Colon (tissue), 2 donors: ENCODE data around the gene SLC38A3.
"Not testable (repeated sequence)": the region's sequence is repeated elsewhere in the genome, so short reads cannot be mapped to it uniquely, and the experiment has no call there.

Experiments
- FAIRE-seq: peaks from 2 replicates; lab custom pipeline; 2012; peaks lifted over from hg19 to GRCh38; lab: Jason Lieb, UNC
- donor health status: control.
- donor health status: control.

Gene SLC38A3

GRCh38 chr3:50254577-50255250 is 49.6 kb downstream of the SLC38A3 start:
- no peak for FAIRE-seq

GRCh38 chr3:50255251-50255615 is 50.2 kb downstream of the SLC38A3 start:
- no peak for FAIRE-seq

GRCh38 chr3:50256978-50257890 is 52.2 kb downstream of the SLC38A3 start:
- no peak for FAIRE-seq

- FAIRE-seq, result no peak
Observed at GRCh38 chr3:50258029-50258680, 53.1 kb downstream of the SLC38A3 start.

- FAIRE-seq, result no peak
Observed at GRCh38 chr3:50258979-50259378, 53.9 kb downstream of the SLC38A3 start.

GRCh38 chr3:50259432-50260026 is 54.5 kb downstream of the SLC38A3 start:
- no peak for FAIRE-seq

- FAIRE-seq, result no peak
Observed at GRCh38 chr3:50260027-50260941, 55.2 kb downstream of the SLC38A3 start.

- FAIRE-seq, result no peak
Observed at GRCh38 chr3:50260942-50261441, 55.9 kb downstream of the SLC38A3 start.

- FAIRE-seq, result no peak
Observed at GRCh38 chr3:50261505-50261904, 56.4 kb downstream of the SLC38A3 start.

- FAIRE-seq, result not testable (repeated sequence)
Observed at GRCh38 chr3:50262200-50262599, 57.1 kb downstream of the SLC38A3 start.

- no peak for FAIRE-seq
Observed at GRCh38 chr3:50262778-50263177, 57.7 kb downstream of the SLC38A3 start.

GRCh38 chr3:50263478-50264382 is 58.7 kb downstream of the SLC38A3 start:
- no peak for FAIRE-seq

GRCh38 chr3:50264383-50264963 is 59.4 kb downstream of the SLC38A3 start:
- FAIRE-seq, result no peak

GRCh38 chr3:50264964-50265485 is 60.0 kb downstream of the SLC38A3 start:
- no peak for FAIRE-seq

- FAIRE-seq, result no peak
Observed at GRCh38 chr3:50265571-50265970, 60.5 kb downstream of the SLC38A3 start.

GRCh38 chr3:50266017-50266416 is 60.9 kb downstream of the SLC38A3 start:
- no peak for FAIRE-seq

- no peak for FAIRE-seq
Observed at GRCh38 chr3:50266836-50267235, 61.8 kb downstream of the SLC38A3 start.

GRCh38 chr3:50267280-50267913 is 62.3 kb downstream of the SLC38A3 start:
- FAIRE-seq, result no peak

GRCh38 chr3:50268276-50268675 is 63.2 kb downstream of the SLC38A3 start:
- no peak for FAIRE-seq
